Peyer's patch (tissue), 4 donors: ENCODE data around the gene PPP2R5C. TPM values are rescaled to one million over a fixed set of nuclear protein-coding genes. Genes with fewer than 3 reads are reported as not detected.
"Not testable (repeated sequence)": the region's sequence is repeated elsewhere in the genome, so short reads cannot be mapped to it uniquely, and the experiment has no call there.

Experiments used
- DNase-seq, 3 donors: peaks; one replicate each; pipeline ENCODE4 v3.0.0-alpha.2; 2017 to 2019
- H3K27ac ChIP-seq, 4 donors: fragments of 200-600 bp; sonication (generic); one replicate each; pipeline ENCODE4 v1.5.1; 2016 to 2019
- H3K27me3 ChIP-seq, 2 donors: fragments of 200-600 bp; sonication (generic); one replicate each; pipeline ENCODE4 v1.5.1; 2019
- H3K36me3 ChIP-seq, 3 donors: fragments of 200-600 bp; sonication (generic); one replicate each; pipeline ENCODE4 v1.5.1; 2016 to 2019
- H3K4me1 ChIP-seq, 4 donors: fragments of 200-600 bp; sonication (generic); one replicate each; pipeline ENCODE4 v1.5.1; 2016 to 2019
- H3K4me3 ChIP-seq, 4 donors: fragments of 200-600 bp; sonication (generic); 1 replicate in 3 of 4; 2 replicates in 1 of 4; pipeline ENCODE4 v1.5.1; 2016 to 2019; ENCODE audit warnings: mild to moderate bottlenecking in 1 of 4
- H3K9me3 ChIP-seq, 4 donors: fragments of 200-600 bp; sonication (generic); one replicate each; pipeline ENCODE4 v1.5.1; 2016 to 2019; ENCODE audit warnings: mild to moderate bottlenecking in 1 of 4
- POLR2A ChIP-seq, 2 donors: fragments of 450-650 bp; IDR thresholded peaks; one replicate each; pipeline ENCODE4 v1.5.1; 2017; ENCODE audit warnings: antibody characterized with exemption in 2 of 2, mild to moderate bottlenecking in 2 of 2, moderate library complexity in 2 of 2
- total RNA-seq, 4 donors: library from RNA; depleted of rRNA; stranded (reverse); fragments of >200 nt; gene quantifications; one replicate each; pipeline ENCODE4 v1.1.0, GENCODE V29; 2016
- TF ChIP-seq, protein P1 (sequence below), 6 experiments: fragments of 450-650 bp in 4 of 6; fragments of 200-600 bp in 2 of 6; sonication (generic) in 1 of 6; IDR thresholded peaks; one replicate each; pipeline ENCODE4 v1.5.1; 2017 to 2019; ENCODE audit warnings: antibody characterized with exemption in 6 of 6, mild to moderate bottlenecking in 3 of 6, moderate library complexity in 1 of 6

PPP2R5C gene
- total RNA-seq, 4 donors from 2014 or later = 87.6 to 137 (median 91.9) TPM

DNA sequence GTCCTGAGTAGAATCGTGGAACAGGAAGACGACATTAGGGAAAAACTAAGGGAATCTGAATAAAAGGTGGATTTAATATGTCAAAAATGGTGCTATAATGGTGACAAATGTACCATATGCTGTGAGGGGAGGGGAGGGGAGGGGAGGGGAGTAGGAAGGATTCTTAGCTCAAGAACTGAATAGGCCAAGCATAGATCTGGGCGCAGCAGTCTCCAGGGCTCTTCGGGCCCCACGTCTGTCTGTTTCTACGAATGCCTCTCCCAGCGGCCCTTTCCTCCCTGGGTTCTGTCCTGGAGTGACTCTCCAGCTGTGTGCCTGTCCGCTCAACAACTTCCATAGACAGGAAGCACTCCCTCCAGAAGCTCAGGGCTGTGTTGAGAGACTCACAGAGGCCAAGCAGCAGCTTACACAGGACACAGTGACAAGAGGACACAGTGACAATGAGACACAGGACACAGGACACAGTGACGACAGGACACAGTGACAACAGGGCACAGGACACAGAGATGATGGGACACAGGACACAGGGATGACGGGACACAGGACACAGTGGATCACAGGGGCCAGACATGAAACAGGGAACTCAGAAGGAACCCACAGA lies 42.4 kb upstream of the PPP2R5C start:
- H3K4me3 ChIP-seq = no peak overlapping the region
- peaks cover 0 to 10% (median 1%) of the 10 kb centered on the region in 4 donors for H3K4me1 ChIP-seq
- TF ChIP-seq, protein P1, sequence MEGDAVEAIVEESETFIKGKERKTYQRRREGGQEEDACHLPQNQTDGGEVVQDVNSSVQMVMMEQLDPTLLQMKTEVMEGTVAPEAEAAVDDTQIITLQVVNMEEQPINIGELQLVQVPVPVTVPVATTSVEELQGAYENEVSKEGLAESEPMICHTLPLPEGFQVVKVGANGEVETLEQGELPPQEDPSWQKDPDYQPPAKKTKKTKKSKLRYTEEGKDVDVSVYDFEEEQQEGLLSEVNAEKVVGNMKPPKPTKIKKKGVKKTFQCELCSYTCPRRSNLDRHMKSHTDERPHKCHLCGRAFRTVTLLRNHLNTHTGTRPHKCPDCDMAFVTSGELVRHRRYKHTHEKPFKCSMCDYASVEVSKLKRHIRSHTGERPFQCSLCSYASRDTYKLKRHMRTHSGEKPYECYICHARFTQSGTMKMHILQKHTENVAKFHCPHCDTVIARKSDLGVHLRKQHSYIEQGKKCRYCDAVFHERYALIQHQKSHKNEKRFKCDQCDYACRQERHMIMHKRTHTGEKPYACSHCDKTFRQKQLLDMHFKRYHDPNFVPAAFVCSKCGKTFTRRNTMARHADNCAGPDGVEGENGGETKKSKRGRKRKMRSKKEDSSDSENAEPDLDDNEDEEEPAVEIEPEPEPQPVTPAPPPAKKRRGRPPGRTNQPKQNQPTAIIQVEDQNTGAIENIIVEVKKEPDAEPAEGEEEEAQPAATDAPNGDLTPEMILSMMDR (IDR thresholded peaks at IDR 0.05) = no peak
- no peak for TF ChIP-seq POLR2A (IDR thresholded peaks at IDR 0.05)
- H3K27me3 ChIP-seq = no peaks in the 10 kb centered on the region
- H3K27ac ChIP-seq = peak overlapping the region in 1 of 4 donors; percentile 53
- no peaks in the 10 kb centered on the region for H3K36me3 ChIP-seq
- no peaks in the 10 kb centered on the region for H3K9me3 ChIP-seq
- peak in 1 of 3 donors; percentile 9 for DNase-seq

DNA sequence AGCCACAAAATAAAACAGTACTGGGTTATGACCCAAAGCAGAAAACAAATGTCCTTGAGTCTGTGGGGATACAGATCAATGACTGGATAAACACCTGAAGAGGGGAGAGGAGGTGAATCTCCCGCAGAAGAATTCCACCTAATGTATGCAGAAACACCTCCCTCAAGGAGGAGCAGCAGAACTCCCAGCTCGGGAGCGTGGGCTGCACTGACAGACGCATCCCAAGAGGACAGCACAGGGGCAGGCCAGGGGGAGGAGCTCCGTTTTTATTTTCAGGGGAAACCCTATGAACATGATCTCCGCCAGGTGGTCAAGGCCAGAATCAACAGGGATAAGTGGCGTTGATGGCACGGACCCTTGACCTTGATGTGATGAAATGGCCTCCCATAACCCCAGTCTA lies 41.8 kb upstream of the PPP2R5C start:
- Histone ChIP-seq H3K27me3 (no peaks in the 10 kb centered on the region), H3K4me1 (peaks cover 0 to 10% (median 1%) of the 10 kb centered on the region in 4 donors), H3K27ac (peak overlapping the region in 1 of 4 donors; percentile 53), H3K4me3 (no peak overlapping the region), H3K36me3 (no peaks in the 10 kb centered on the region), H3K9me3 (no peaks in the 10 kb centered on the region)
- DNase-seq = peak in 1 of 3 donors; percentile 15
- TF ChIP-seq, protein P1 (IDR thresholded peaks at IDR 0.05) = no peak
- TF ChIP-seq POLR2A (IDR thresholded peaks at IDR 0.05) = no peak

GRCh38 chr14:101721111-101721510 lies 40.4 kb upstream of the PPP2R5C start:
- peak in 1 of 3 donors; percentile 8 for DNase-seq
- Histone ChIP-seq H3K36me3 (no peaks in the 10 kb centered on the region), H3K4me3 (no peak overlapping the region), H3K4me1 (peaks cover 0 to 10% (median 1%) of the 10 kb centered on the region in 4 donors), H3K27ac (peak overlapping the region; percentile 62 to 78 (median 70)), H3K27me3 (no peaks in the 10 kb centered on the region), H3K9me3 (no peaks in the 10 kb centered on the region)
- no peak for TF ChIP-seq POLR2A (IDR thresholded peaks at IDR 0.05)
- TF ChIP-seq, protein P1 (IDR thresholded peaks at IDR 0.05) = no peak

- peak in 2 of 3 donors; percentile 73 to 91 for DNase-seq
- TF ChIP-seq, protein P1 (IDR thresholded peaks at IDR 0.05) = no peak
- peak in 1 of 2 donors; percentile 28 for TF ChIP-seq POLR2A (IDR thresholded peaks at IDR 0.05)
- peak overlapping the region in 2 of 4 donors; percentile 0 to 8 for H3K4me3 ChIP-seq
- peaks cover 0 to 10% (median 1%) of the 10 kb centered on the region in 4 donors for H3K4me1 ChIP-seq
- no peaks in the 10 kb centered on the region for H3K9me3 ChIP-seq
- H3K36me3 ChIP-seq = no peaks in the 10 kb centered on the region
- H3K27ac ChIP-seq = peak overlapping the region; percentile 75 to 86 (median 80)
- H3K27me3 ChIP-seq = no peaks in the 10 kb centered on the region
Measured at GRCh38 chr14:101721951-101722661, 39.4 kb upstream of the PPP2R5C start.

GRCh38 chr14:101723061-101723595 lies 38.4 kb upstream of the PPP2R5C start:
- Histone ChIP-seq H3K4me1 (peaks cover 0 to 10% (median 1%) of the 10 kb centered on the region in 4 donors), H3K27ac (peak overlapping the region; percentile 68 to 81 (median 76)), H3K36me3 (no peaks in the 10 kb centered on the region), H3K4me3 (no peak overlapping the region), H3K27me3 (no peaks in the 10 kb centered on the region), H3K9me3 (no peaks in the 10 kb centered on the region)
- TF ChIP-seq, protein P1 (IDR thresholded peaks at IDR 0.05) = no peak
- DNase-seq = peak in 1 of 3 donors; percentile 15

- H3K4me1 ChIP-seq, DNase-seq, H3K36me3 ChIP-seq, H3K27me3 ChIP-seq, H3K9me3 ChIP-seq, H3K4me3 ChIP-seq, H3K27ac ChIP-seq: not testable (repeated sequence)
Measured at GRCh38 chr14:101725652-101726051, 35.9 kb upstream of the PPP2R5C start.
